HG02759 (cell line): ENCODE results near the gene IL16.
"Not testable (repeated sequence)": the region's sequence is repeated elsewhere in the genome, so short reads cannot be mapped to it uniquely, and the experiment has no call there.

Experiments used
- ATAC-seq: cut with Tn5 transposase; IDR thresholded peaks from one replicate; pipeline ENCODE4 v1.9.1; 2021; ENCODE audit warnings: mild to moderate bottlenecking, moderate library complexity; ENCODE audit not compliant: unreplicated experiment

Gene IL16

GRCh38 chr15:81196576-81197254 is at the start of gene IL16:
TSS of gene IL16 (plus strand) at chr15:81196879. CDS start at chr15:81225400, 28,521 bp downstream.
- no peak for ATAC-seq

- no peak for ATAC-seq
Observed at GRCh38 chr15:81151389-81151788, 45.3 kb upstream of the IL16 start.

- ATAC-seq = no peak
Observed at GRCh38 chr15:81152339-81152738, 44.3 kb upstream of the IL16 start.

GRCh38 chr15:81152799-81153198 is 43.9 kb upstream of the IL16 start:
- no peak for ATAC-seq

- ATAC-seq = no peak
Observed at GRCh38 chr15:81155375-81156218, 41.1 kb upstream of the IL16 start.

DNA sequence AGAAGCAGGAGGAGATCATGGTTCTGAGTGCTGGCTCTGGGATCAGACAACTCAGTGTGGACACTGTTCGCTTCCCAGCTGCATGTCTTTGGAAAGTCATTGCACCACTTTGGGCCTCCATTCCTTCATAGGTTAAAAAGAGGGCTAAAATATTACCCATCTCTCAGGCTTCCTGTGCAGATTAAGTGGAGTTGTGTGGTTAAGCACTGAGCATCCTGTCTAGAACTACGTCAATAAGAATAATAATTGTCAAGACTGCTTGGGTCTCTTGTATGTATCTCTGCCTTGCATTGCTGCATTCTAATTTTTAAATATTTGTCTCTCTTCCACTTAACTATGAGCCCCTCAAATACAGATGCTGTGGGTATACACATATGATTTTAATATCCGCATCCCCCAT is 40.4 kb upstream of the IL16 start:
- no peak for ATAC-seq

DNA sequence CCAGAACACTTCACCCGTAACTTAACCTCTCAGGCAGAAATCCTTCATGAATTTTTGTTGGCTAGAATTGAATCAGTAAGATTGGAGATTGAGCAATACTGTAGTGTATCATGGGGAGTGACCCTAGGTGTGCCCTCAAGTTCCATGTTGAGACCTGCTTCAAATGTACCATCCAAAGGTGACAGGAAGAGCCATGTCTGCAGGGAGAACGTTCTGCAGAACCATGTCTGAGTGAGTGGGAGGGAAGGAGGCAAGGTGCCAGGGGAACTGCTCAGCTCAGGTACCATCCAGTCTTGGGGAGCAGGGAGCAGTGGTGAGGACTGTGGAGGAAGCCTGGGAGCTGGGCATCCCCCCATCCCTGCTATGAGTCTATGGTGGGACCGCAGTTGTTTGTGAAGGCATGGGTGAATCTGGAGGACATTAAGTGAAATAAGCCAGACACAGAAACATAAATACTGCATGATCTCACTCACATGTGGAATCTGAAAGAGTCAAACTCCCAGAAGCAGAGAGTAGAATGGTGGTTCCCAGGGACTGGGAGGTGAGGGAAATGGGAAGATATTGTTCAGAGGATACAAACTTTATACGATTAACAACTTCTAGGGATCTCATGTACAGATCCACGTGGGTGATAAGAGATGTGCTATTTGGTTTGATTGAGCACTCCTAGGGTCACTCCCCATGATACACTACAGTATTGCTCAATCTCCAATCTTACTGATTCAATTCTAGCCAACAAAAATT is 39.3 kb upstream of the IL16 start:
- ATAC-seq = no peak

- no peak for ATAC-seq
Observed at GRCh38 chr15:81157939-81158223, 38.8 kb upstream of the IL16 start.

GRCh38 chr15:81158561-81158960 is 38.1 kb upstream of the IL16 start:
- not testable (repeated sequence) for ATAC-seq

GRCh38 chr15:81160312-81161159 is 36.1 kb upstream of the IL16 start:
- ATAC-seq = no peak

GRCh38 chr15:81161160-81161673 is 35.5 kb upstream of the IL16 start:
- no peak for ATAC-seq

- no peak for ATAC-seq
Observed at GRCh38 chr15:81161851-81162250, 34.8 kb upstream of the IL16 start.

DNA sequence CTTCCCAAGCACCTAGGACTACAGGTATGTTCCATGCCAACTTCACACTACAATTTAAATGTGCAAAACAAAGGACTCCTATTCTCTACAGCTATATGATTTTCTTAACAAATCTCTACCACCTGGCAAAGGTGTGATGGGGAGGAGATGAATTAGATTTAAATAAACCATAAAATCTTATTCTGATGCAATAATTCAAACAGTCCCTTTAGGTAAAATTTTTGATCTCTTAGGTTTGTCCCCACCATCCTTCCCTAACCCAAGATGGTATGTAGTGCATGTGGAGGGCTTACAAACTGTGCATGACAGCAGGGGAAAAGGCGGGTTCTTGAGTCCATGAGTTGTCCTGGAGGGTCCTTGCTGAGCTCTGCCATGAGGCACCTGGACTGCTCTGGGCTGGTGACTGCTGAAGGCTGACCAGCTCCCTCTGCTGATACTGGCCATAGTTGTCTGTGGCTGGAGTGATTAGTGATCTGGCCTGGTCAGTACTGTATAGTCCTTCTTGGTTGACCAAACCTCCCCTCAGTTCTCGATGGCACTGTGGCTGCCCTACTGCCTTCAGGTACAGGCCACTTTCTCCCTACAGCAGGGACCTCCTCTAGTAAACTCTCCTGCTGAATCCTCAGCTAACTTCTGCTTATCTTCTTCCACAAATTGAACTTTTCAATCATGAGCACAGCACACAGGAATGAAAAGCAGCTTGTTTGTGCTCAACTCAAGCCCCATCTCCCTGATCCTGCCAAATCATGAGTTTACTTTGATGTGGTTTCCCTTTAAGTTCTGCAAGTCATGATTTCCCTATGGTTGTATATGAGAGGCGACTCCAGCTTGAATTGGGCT is 32.5 kb upstream of the IL16 start:
- no peak for ATAC-seq

DNA sequence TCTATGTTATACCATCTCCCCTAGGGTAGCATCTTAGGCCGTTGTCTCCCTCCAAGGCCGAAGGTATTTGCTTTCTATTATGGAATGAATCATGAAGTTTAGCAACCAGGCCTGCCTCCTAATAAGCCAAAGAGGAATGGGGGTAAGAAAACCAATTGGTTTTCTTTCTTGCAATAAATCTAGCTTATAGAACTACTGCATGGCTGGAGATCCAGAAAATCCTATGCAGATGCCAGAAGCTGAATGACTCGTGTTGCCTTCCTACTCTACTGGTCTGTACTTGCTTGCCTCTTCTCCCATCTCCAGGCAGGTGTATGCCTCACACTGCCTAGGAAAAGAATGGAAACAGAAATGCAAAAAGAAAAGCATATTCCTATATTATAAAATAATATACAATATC is 31.1 kb upstream of the IL16 start:
- ATAC-seq = no peak

- no peak for ATAC-seq
Observed at GRCh38 chr15:81166636-81167305, 29.9 kb upstream of the IL16 start.

- ATAC-seq = no peak
Observed at GRCh38 chr15:81168131-81168526, 28.6 kb upstream of the IL16 start.

GRCh38 chr15:81168644-81169043 is 28.0 kb upstream of the IL16 start:
- no peak for ATAC-seq

DNA sequence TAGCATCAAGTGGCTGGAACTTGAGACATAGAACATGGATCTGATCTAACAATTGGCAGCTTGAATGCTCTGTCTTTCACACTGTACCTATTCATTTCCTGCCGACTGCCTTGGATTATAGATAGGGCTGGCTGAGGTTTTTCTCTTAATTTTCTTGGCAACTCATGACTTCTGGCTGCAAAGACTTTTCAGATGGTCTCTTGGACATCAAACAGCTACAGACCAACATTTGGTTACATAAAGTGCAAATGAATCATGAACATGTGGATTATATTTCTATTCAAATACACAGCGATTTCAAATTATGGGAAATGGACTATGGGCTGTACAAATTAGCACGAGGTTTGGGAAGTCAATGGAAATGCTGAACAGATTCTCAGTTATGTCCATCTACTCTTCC is 26.2 kb upstream of the IL16 start:
- ATAC-seq = no peak

GRCh38 chr15:81171286-81171685 is 25.4 kb upstream of the IL16 start:
- ATAC-seq = no peak
